Mesothelial cell of epicardium (in vitro differentiated cells): Measurements from ENCODE around the gene TBC1D22A. TPM values are rescaled to one million over a fixed set of nuclear protein-coding genes. Genes with fewer than 3 reads are reported as not detected.
"Not testable (repeated sequence)": the region's sequence is repeated elsewhere in the genome, so short reads cannot be mapped to it uniquely, and the experiment has no call there.

Experiments
- DNase-seq, 2 experiments: peaks; one replicate each; pipeline ENCODE4 v3.0.0; 2021; ENCODE audit warnings: low spot score in 2 of 2; ENCODE audit not compliant: unreplicated experiment in 2 of 2
- H3K27ac Mint-ChIP-seq: 2 replicates; pipeline ENCODE4 v1.8.0; 2021; ENCODE audit warnings: mixed read lengths
- H3K27me3 Mint-ChIP-seq: 2 replicates; pipeline ENCODE4 v1.8.0; 2021; ENCODE audit warnings: low read depth, mixed read lengths
- H3K36me3 Mint-ChIP-seq: 2 replicates; pipeline ENCODE4 v1.8.0; 2021; ENCODE audit warnings: mixed read lengths
- H3K4me1 Mint-ChIP-seq: 2 replicates; pipeline ENCODE4 v1.8.0; 2021; ENCODE audit warnings: mixed read lengths
- H3K4me3 Mint-ChIP-seq: 2 replicates; pipeline ENCODE4 v1.8.0; 2021; ENCODE audit warnings: mild to moderate bottlenecking, moderate library complexity, mixed read lengths
- H3K9me3 Mint-ChIP-seq: 2 replicates; pipeline ENCODE4 v1.8.0; 2021; ENCODE audit warnings: mixed read lengths
- total RNA-seq: library from RNA; stranded (reverse); gene quantifications from 3 replicates; pipeline ENCODE4 v1.2.1, GENCODE V29; 2021
- TF ChIP-seq, protein P1 (sequence below): fragments of 200-600 bp; sonication (generic); IDR thresholded peaks from one replicate; pipeline ENCODE4 v1.5.0; 2021; ENCODE audit warnings: antibody characterized with exemption; ENCODE audit not compliant: unreplicated experiment

Gene TBC1D22A
- total RNA-seq, 1 donor from 2014 or later: 26.6 TPM

DNA sequence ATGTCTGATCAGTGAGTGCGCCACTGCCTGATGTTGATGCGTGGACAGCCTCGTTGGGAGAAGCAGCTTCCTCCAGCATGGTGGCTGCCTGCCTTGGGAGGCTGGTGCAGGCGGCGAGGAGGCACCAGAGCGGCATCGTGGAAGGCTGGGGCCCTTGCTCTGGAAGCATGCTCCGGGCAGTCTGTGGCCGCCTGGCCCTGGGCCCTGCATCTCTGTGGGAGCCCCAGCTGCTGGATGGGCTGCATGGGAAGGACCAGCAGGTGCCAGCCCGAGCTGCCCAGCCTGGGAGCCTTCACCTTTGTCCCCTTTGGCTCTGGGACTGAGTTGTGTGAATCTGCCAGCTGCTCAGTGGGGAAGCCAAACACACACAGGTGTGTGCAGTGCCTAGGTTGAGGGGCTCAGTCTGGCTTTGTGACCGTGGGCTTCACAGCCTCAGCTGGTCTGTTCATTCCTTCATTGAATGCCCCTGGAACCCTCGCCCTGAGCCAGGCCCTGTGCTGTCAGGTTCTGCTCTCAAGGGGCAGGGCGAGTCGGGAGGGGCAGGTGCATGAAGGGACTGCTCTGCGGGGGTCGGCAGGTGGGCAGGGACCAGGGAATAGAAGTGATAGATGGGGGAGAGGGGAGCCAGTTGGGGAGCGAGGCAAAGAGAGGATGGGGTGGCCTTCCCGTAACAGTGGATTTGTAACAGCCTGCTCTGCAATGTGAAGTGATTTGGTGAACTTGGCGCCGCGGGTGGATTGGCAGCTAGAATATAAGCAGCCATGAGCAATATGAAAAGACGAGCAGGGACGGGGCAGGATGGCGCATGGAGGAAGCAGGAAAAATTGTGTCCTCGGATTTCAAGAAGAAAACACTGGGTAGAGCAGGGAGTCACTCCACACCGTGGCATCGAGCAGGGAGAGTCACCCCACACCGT lies 354.2 kb downstream of the TBC1D22A start:
- H3K27me3 Mint-ChIP-seq: no peaks in the 10 kb centered on the region
- TF ChIP-seq, protein P1, sequence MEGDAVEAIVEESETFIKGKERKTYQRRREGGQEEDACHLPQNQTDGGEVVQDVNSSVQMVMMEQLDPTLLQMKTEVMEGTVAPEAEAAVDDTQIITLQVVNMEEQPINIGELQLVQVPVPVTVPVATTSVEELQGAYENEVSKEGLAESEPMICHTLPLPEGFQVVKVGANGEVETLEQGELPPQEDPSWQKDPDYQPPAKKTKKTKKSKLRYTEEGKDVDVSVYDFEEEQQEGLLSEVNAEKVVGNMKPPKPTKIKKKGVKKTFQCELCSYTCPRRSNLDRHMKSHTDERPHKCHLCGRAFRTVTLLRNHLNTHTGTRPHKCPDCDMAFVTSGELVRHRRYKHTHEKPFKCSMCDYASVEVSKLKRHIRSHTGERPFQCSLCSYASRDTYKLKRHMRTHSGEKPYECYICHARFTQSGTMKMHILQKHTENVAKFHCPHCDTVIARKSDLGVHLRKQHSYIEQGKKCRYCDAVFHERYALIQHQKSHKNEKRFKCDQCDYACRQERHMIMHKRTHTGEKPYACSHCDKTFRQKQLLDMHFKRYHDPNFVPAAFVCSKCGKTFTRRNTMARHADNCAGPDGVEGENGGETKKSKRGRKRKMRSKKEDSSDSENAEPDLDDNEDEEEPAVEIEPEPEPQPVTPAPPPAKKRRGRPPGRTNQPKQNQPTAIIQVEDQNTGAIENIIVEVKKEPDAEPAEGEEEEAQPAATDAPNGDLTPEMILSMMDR: no peak
- no peak overlapping the region for H3K27ac Mint-ChIP-seq
- no peaks in the 10 kb centered on the region for H3K4me1 Mint-ChIP-seq
- H3K36me3 Mint-ChIP-seq: peaks cover 2% of the 10 kb centered on the region
- H3K4me3 Mint-ChIP-seq: no peak overlapping the region
- no peaks in the 10 kb centered on the region for H3K9me3 Mint-ChIP-seq
- no peak for DNase-seq

DNA sequence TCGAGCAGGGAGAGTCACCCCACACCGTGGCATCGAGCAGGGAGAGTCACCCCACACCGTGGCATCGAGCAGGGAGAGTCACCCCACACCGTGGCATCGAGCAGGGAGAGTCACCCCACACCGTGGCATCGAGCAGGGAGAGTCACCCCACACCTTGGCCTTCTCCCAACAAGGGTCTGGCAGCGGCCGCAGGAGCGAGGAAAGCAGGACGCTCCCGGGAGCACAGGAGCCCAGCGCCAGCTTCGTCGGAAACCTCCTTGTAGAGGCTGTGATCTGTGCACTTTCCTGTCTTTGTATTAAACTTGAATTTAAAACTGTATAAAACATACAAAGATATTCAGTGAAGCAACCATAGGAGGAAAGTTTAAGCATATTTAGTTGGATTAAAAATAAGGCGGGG lies 355.0 kb downstream of the TBC1D22A start:
- H3K27ac Mint-ChIP-seq, H3K4me3 Mint-ChIP-seq, H3K9me3 Mint-ChIP-seq, H3K36me3 Mint-ChIP-seq, H3K27me3 Mint-ChIP-seq, DNase-seq, H3K4me1 Mint-ChIP-seq: not testable (repeated sequence)

DNA sequence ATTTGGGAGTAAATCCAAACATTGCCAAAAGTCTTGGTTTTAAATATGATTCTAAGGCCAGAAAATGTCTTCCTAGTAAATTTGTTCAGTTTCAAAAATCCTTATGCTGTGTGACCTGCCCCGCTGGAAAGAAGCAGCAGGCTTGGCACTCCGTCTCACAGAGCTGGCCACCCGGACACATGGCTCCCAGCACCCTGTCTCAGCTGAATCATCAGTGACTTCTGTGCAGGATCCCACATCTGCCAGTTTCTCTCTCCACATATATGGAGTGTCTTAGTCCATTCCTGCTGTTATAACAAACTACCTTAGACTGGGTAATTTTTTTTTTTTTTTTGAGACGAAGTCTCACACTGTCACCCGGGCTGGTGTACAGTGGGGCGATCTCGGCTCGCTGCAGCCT lies 356.7 kb downstream of the TBC1D22A start:
- Mint-ChIP-seq H3K27me3 (no peaks in the 10 kb centered on the region), H3K27ac (no peak overlapping the region), H3K4me3 (no peak overlapping the region), H3K4me1 (peaks cover 4% of the 10 kb centered on the region), H3K9me3 (no peaks in the 10 kb centered on the region), H3K36me3 (peaks cover 2% of the 10 kb centered on the region)
- TF ChIP-seq, protein P1: no peak
- no peak for DNase-seq

DNA sequence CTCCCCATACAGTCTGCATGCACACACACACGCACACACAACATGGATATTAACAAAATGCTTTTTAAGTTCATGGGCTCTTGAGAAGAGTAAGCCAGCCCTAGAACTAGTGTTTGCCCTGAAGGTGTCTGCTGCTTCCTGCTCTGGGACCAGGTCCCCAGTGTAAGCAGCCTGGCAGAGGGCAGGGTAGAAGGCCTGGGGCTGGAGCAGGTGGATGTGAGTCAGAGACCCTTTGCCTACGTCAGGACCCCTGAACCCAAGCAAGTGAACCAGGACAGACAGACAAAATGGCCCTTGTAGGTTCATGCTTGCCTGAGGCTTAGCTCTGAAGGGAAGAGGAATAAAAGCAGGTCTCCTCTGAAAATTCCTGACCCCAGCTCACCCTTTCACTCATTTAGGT lies 357.9 kb downstream of the TBC1D22A start:
- Mint-ChIP-seq H3K36me3 (peaks cover 2% of the 10 kb centered on the region), H3K27ac (no peak overlapping the region), H3K9me3 (no peaks in the 10 kb centered on the region), H3K27me3 (no peaks in the 10 kb centered on the region), H3K4me1 (peaks cover 4% of the 10 kb centered on the region), H3K4me3 (no peak overlapping the region)
- no peak for DNase-seq
- TF ChIP-seq, protein P1: no peak

DNA sequence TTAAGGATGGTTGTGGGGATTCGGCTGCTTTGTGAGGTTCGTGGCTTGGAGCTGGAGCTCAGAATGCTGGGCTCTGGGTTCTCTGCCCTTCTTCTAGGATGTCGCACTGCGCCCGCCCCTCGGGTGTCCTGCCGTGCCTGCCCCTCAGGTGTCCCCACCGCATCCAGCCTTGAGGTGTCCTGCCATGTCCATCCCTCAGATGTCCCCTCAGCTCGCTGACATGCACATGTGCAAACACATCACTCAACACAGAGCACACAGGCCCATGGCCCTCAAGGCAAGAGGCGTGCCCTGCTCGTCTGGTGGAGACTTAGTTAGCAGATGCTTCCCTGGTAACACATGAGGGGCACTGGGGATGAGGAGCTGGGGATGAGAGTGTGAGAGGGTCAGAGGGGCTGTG lies 359.3 kb downstream of the TBC1D22A start:
- H3K9me3 Mint-ChIP-seq: no peaks in the 10 kb centered on the region
- no peak overlapping the region for H3K4me3 Mint-ChIP-seq
- H3K36me3 Mint-ChIP-seq: peaks cover 2% of the 10 kb centered on the region
- H3K4me1 Mint-ChIP-seq: peaks cover 4% of the 10 kb centered on the region
- H3K27me3 Mint-ChIP-seq: no peaks in the 10 kb centered on the region
- TF ChIP-seq, protein P1: no peak
- no peak overlapping the region for H3K27ac Mint-ChIP-seq
- no peak for DNase-seq

DNA sequence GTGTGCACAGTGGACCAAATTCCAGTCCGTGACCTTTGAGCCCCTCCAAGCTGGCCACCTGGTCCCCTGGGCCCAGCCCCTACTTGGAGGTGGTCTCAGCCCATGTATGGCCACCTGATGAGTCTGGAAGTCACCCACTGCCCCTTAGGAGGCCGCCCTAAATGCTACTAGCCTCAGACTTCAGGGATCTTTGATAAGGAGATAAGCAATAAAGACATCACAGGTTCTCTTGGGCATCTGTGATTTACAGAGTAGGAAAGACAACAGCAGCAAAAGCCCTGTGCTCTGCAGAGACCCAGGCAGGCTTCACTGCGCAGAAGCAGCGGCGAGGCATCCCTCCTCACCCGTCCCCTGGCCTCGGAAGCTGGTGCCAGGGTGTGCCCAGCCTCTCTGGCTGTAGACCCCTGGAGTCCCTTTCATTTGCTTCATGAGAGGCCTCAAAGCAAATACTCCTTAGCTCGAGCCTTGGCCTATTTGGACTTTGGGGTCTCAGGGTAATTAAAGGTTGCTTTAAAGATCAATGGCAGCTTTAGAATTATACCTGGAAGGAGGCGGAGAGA lies 360.1 kb downstream of the TBC1D22A start:
- no peak overlapping the region for H3K4me3 Mint-ChIP-seq
- peaks cover 4% of the 10 kb centered on the region for H3K4me1 Mint-ChIP-seq
- H3K36me3 Mint-ChIP-seq: no peaks in the 10 kb centered on the region
- TF ChIP-seq, protein P1: no peak
- no peaks in the 10 kb centered on the region for H3K9me3 Mint-ChIP-seq
- no peaks in the 10 kb centered on the region for H3K27me3 Mint-ChIP-seq
- H3K27ac Mint-ChIP-seq: no peak overlapping the region
- DNase-seq: no peak
